Hematopoietic multipotent progenitor cell treated with erythropoietin and hydrocortisone succinate and interleukin-3 and kit ligand, for 6 days (in vitro differentiated cells): Measurements from ENCODE around the gene RAD51B.
A peak's percentile ranks its signal among the peaks of the same experiment; 100 is the strongest.

ENCODE experiments used
- DNase-seq: peaks from one replicate; pipeline ENCODE4 v3.0.0-alpha.2; 2015

Gene RAD51B

GRCh38 chr14:68727315-68728047, 907.9 kb downstream of the RAD51B start:
- no peak for DNase-seq

- no peak for DNase-seq
Observed at GRCh38 chr14:68728342-68729106, 908.9 kb downstream of the RAD51B start.

GRCh38 chr14:68729556-68729955, 910.0 kb downstream of the RAD51B start:
- DNase-seq: no peak

GRCh38 chr14:68730348-68730747, 910.8 kb downstream of the RAD51B start:
- DNase-seq: no peak

- no peak for DNase-seq
Observed at GRCh38 chr14:68730811-68731425, 911.3 kb downstream of the RAD51B start.

GRCh38 chr14:68733086-68733914, 913.7 kb downstream of the RAD51B start:
- peak; percentile 27 for DNase-seq

GRCh38 chr14:68734231-68734732, 914.7 kb downstream of the RAD51B start:
- no peak for DNase-seq

GRCh38 chr14:68735856-68736255, 916.3 kb downstream of the RAD51B start:
- DNase-seq: no peak

GRCh38 chr14:68736471-68736871, 916.9 kb downstream of the RAD51B start:
- DNase-seq: no peak

GRCh38 chr14:68737086-68737485, 917.5 kb downstream of the RAD51B start:
- DNase-seq: no peak

GRCh38 chr14:68738559-68738958, 919.0 kb downstream of the RAD51B start:
- no peak for DNase-seq

- no peak for DNase-seq
Observed at GRCh38 chr14:68739701-68740100, 920.1 kb downstream of the RAD51B start.

- DNase-seq: no peak
Observed at GRCh38 chr14:68740788-68741476, 921.4 kb downstream of the RAD51B start.

GRCh38 chr14:68741477-68741791, 921.9 kb downstream of the RAD51B start:
- no peak for DNase-seq

GRCh38 chr14:68741839-68742470, 922.4 kb downstream of the RAD51B start:
- DNase-seq: peak; percentile 76

GRCh38 chr14:68744613-68745012, 925.0 kb downstream of the RAD51B start:
- DNase-seq: no peak

- no peak for DNase-seq
Observed at GRCh38 chr14:68747393-68747792, 927.8 kb downstream of the RAD51B start.

- DNase-seq: no peak
Observed at GRCh38 chr14:68748260-68748659, 928.7 kb downstream of the RAD51B start.

GRCh38 chr14:68748691-68749090, 929.1 kb downstream of the RAD51B start:
- DNase-seq: no peak

GRCh38 chr14:68749487-68750475, 930.2 kb downstream of the RAD51B start:
- DNase-seq: no peak
